ENCODE results near the gene KDM4D. TPM values are rescaled to one million over a fixed set of nuclear protein-coding genes. Genes with fewer than 3 reads are reported as not detected.

The KDM4D gene
- total and polyA plus RNA-seq, 2 of the 8 experiments (the other 6 are each of a cell fraction or from before 2014, with no cell fraction given), result 1.5 to 4.5 TPM

DNA sequence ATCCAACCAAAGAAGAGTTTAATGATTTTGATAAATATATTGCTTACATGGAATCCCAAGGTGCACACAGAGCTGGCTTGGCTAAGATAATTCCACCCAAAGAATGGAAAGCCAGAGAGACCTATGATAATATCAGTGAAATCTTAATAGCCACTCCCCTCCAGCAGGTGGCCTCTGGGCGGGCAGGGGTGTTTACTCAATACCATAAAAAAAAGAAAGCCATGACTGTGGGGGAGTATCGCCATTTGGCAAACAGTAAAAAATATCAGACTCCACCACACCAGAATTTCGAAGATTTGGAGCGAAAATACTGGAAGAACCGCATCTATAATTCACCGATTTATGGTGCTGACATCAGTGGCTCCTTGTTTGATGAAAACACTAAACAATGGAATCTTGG, 23.9 kb downstream of the KDM4D start:
- Histone ChIP-seq H4K8ac (ENCODE audit: extremely low read depth, insufficient read depth, low read length) (no peak overlapping the region), H4K91ac (replicated peaks; ENCODE audit: insufficient read length, low read length) (no peak overlapping the region), H2BK15ac (ENCODE audit: low read length) (no peak overlapping the region), H2AK5ac (ENCODE audit: low read depth, low read length) (no peak overlapping the region), H3K9me3 (ENCODE audit: insufficient read depth in 2 of 2, low read depth in 1 of 2, low read length in 1 of 2) (no peaks in the 10 kb centered on the region), H3K27me3 (replicated peaks in 1 of 4; ENCODE audit: control insufficient read depth in 3 of 4, extremely low read depth in 1 of 4, insufficient read depth in 3 of 4, low read length in 3 of 4) (no peaks in the 10 kb centered on the region), H2BK12ac (ENCODE audit: low read depth, low read length) (no peak overlapping the region), H3K9ac (replicated peaks in 1 of 4; ENCODE audit: extremely low read depth in 1 of 4, low read depth in 3 of 4, low read length in 3 of 4) (no peak overlapping the region), H3K4me1 (replicated peaks in 1 of 4; ENCODE audit: control insufficient read depth in 3 of 4, insufficient read depth in 4 of 4, low read length in 3 of 4) (no peaks in the 10 kb centered on the region), H3K14ac (ENCODE audit: insufficient read length) (no peak overlapping the region), H4K5ac (ENCODE audit: insufficient read length, low read depth, low read length) (no peak overlapping the region), H3K23ac (ENCODE audit: insufficient read length) (no peak overlapping the region), H3K4me3 (ENCODE audit: extremely low read depth in 1 of 4, insufficient read depth in 2 of 4, low read depth in 3 of 4, low read length in 4 of 4) (no peak overlapping the region), H3K4ac (replicated peaks; ENCODE audit: insufficient read length, low read depth, low read length) (no peak overlapping the region), H3K23me2 (ENCODE audit: low read depth, low read length) (no peaks in the 10 kb centered on the region), H2BK20ac (ENCODE audit: low read length) (no peak overlapping the region), H3K56ac (replicated peaks; ENCODE audit: insufficient read length, low read depth, low read length) (no peak overlapping the region), H3K36me3 (ENCODE audit: control insufficient read depth in 2 of 4, insufficient read depth in 4 of 4, low read length in 3 of 4) (no peaks in the 10 kb centered on the region), H2AFZ (ENCODE audit: low read length) (no peak overlapping the region), H2BK5ac (ENCODE audit: low read depth, low read length) (no peak overlapping the region), H3K18ac (ENCODE audit: extremely low read depth, low read length) (no peak overlapping the region), H2BK120ac (replicated peaks; ENCODE audit: low read depth, low read length) (no peak overlapping the region), H3K79me1 (ENCODE audit: low read depth, low read length) (no peaks in the 10 kb centered on the region), H3K27ac (ENCODE audit: low read depth, low read length) (no peak overlapping the region), H3K4me2 (ENCODE audit: insufficient read depth in 1 of 2, low read depth in 2 of 2, low read length in 2 of 2) (no peak overlapping the region), H3K79me2 (ENCODE audit: control insufficient read depth in 1 of 2, insufficient read depth in 2 of 2, low read length in 2 of 2) (no peaks in the 10 kb centered on the region), H4K20me1 (replicated peaks in 1 of 2; ENCODE audit: control insufficient read depth in 1 of 2, insufficient read depth in 2 of 2, low read length in 2 of 2) (no peaks in the 10 kb centered on the region)
- no peak for FAIRE-seq
- TF ChIP-seq SIRT6 (IDR thresholded peaks at IDR 0.05; ENCODE audit: low read length), result no peak
- TF ChIP-seq, protein P1, sequence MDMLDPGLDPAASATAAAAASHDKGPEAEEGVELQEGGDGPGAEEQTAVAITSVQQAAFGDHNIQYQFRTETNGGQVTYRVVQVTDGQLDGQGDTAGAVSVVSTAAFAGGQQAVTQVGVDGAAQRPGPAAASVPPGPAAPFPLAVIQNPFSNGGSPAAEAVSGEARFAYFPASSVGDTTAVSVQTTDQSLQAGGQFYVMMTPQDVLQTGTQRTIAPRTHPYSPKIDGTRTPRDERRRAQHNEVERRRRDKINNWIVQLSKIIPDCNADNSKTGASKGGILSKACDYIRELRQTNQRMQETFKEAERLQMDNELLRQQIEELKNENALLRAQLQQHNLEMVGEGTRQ (IDR thresholded peaks at IDR 0.05; ENCODE audit: low read length), result no peak
- TF ChIP-seq POLR2A (IDR thresholded peaks at IDR 0.05; ENCODE audit: control extremely low read depth in 1 of 2, low read depth in 2 of 2, low read length in 2 of 2), result no peak
- no peak for TF ChIP-seq BRCA1 (IDR thresholded peaks at IDR 0.05; ENCODE audit: low read depth, low read length)
- no peak for TF ChIP-seq TEAD4 (IDR thresholded peaks at IDR 0.05; ENCODE audit: low read depth, low read length)
- TF ChIP-seq BCL11A (IDR thresholded peaks at IDR 0.05; ENCODE audit: low read depth in 2 of 2, low read length in 2 of 2), result no peak
- ChIA-PET CTCF (ENCODE audit: partially characterized antibody) (interaction anchor here (1.6 kb wide), 1 partner anchor 20 kb away, joined by 4 read pairs; no protein-coding TSS in a partner anchor), POLR2A (ENCODE audit: partially characterized antibody) (no interaction called here)
- 85% methylated on average over 6 of the region's 6 CpGs; no CpG with 5 or more reads in 1 of the 2 experiments for WGBS, 2 experiments (ENCODE audit: extremely low coverage in 1 of 2, insufficient coverage in 1 of 2, insufficient read length in 1 of 2, insufficient replicate concordance in 2 of 2, low coverage in 1 of 2, low lambda C conversion rate in 2 of 2, missing lambda C conversion rate in 1 of 2)
- no peak for DNase-seq (ENCODE audit: low read depth in 1 of 2, low spot score in 2 of 2)

Data from H1 (cell line).